ENCODE results near the gene TMEM187.

TMEM187 gene

DNA sequence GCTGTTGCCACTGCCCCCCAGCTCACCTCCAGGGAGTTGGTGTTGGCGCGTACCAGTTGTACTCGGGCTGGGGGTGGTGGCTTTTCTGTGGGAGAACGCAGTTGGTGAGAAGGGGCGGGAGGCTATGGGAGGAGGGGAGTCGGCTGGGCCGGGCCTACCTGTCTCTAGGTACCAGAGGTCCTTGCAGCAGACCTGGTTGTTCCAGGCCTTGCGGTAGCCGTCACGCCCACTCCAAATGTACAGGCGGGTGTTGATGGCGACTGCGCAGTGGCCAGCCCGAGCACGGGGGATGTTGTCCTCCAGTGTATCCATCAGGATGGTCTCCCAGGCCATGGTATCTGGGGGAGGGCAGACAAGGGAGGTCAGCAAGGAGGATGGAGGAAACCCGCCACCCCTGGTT, 12.5 kb upstream of the TMEM187 start:
- H3K9me3 ChIP-seq (ENCODE audit: control insufficient read depth, low read depth, low read length): peaks cover 12% of the 10 kb centered on the region
- H3K27ac ChIP-seq (ENCODE audit: low read length): no peak overlapping the region
- peaks cover 82% of the 10 kb centered on the region for H3K36me3 ChIP-seq (ENCODE audit: control insufficient read depth, low read depth, low read length)
- H3K27me3 ChIP-seq (ENCODE audit: control insufficient read depth, insufficient read depth, low read length): no peaks in the 10 kb centered on the region
- no peak overlapping the region for H3K4me3 ChIP-seq (ENCODE audit: low read length)
- H3K9ac ChIP-seq (ENCODE audit: low read length): no peak overlapping the region
- no peaks in the 10 kb centered on the region for H3K4me1 ChIP-seq (ENCODE audit: control insufficient read depth, low read depth, low read length)

GRCh38 chrX:153960786-153961185, 11.8 kb upstream of the TMEM187 start:
- no peak overlapping the region for H3K9ac ChIP-seq (ENCODE audit: low read length)
- peaks cover 75% of the 10 kb centered on the region for H3K36me3 ChIP-seq (ENCODE audit: control insufficient read depth, low read depth, low read length)

GRCh38 chrX:153961292-153961691, 11.3 kb upstream of the TMEM187 start:
- no peak overlapping the region for H3K9ac ChIP-seq (ENCODE audit: low read length)
- no peaks in the 10 kb centered on the region for H3K4me1 ChIP-seq (ENCODE audit: control insufficient read depth, low read depth, low read length)
- H3K27me3 ChIP-seq (ENCODE audit: control insufficient read depth, insufficient read depth, low read length): no peaks in the 10 kb centered on the region
- H3K9me3 ChIP-seq (ENCODE audit: control insufficient read depth, low read depth, low read length): peaks cover 12% of the 10 kb centered on the region
- peaks cover 71% of the 10 kb centered on the region for H3K36me3 ChIP-seq (ENCODE audit: control insufficient read depth, low read depth, low read length)
- no peak overlapping the region for H3K4me3 ChIP-seq (ENCODE audit: low read length)
- no peak overlapping the region for H3K27ac ChIP-seq (ENCODE audit: low read length)

More at GRCh38 chrX:153960786-153961185, 11.8 kb upstream of the TMEM187 start:
- H3K4me1 ChIP-seq (ENCODE audit: control insufficient read depth, low read depth, low read length): no peaks in the 10 kb centered on the region
- H3K4me3 ChIP-seq (ENCODE audit: low read length): no peak overlapping the region
- H3K9me3 ChIP-seq (ENCODE audit: control insufficient read depth, low read depth, low read length): peaks cover 12% of the 10 kb centered on the region
- H3K27me3 ChIP-seq (ENCODE audit: control insufficient read depth, insufficient read depth, low read length): no peaks in the 10 kb centered on the region
- H3K27ac ChIP-seq (ENCODE audit: low read length): no peak overlapping the region

GRCh38 chrX:153963546-153963945, 9.0 kb upstream of the TMEM187 start:
- peaks cover 11% of the 10 kb centered on the region for H3K9me3 ChIP-seq (ENCODE audit: control insufficient read depth, low read depth, low read length)
- peaks cover 7% of the 10 kb centered on the region for H3K4me1 ChIP-seq (ENCODE audit: control insufficient read depth, low read depth, low read length)
- H3K27ac ChIP-seq (ENCODE audit: low read length): no peak overlapping the region
- H3K36me3 ChIP-seq (ENCODE audit: control insufficient read depth, low read depth, low read length): peaks cover 49% of the 10 kb centered on the region
- no peak overlapping the region for H3K9ac ChIP-seq (ENCODE audit: low read length)
- H3K4me3 ChIP-seq (ENCODE audit: low read length): no peak overlapping the region
- H3K27me3 ChIP-seq (ENCODE audit: control insufficient read depth, insufficient read depth, low read length): no peaks in the 10 kb centered on the region

GRCh38 chrX:153964105-153964504, 8.4 kb upstream of the TMEM187 start:
- no peak overlapping the region for H3K27ac ChIP-seq (ENCODE audit: low read length)
- peaks cover 44% of the 10 kb centered on the region for H3K36me3 ChIP-seq (ENCODE audit: control insufficient read depth, low read depth, low read length)
- H3K4me3 ChIP-seq (ENCODE audit: low read length): no peak overlapping the region
- H3K4me1 ChIP-seq (ENCODE audit: control insufficient read depth, low read depth, low read length): peaks cover 7% of the 10 kb centered on the region
- H3K9ac ChIP-seq (ENCODE audit: low read length): no peak overlapping the region
- H3K27me3 ChIP-seq (ENCODE audit: control insufficient read depth, insufficient read depth, low read length): no peaks in the 10 kb centered on the region
- H3K9me3 ChIP-seq (ENCODE audit: control insufficient read depth, low read depth, low read length): peaks cover 11% of the 10 kb centered on the region

DNA sequence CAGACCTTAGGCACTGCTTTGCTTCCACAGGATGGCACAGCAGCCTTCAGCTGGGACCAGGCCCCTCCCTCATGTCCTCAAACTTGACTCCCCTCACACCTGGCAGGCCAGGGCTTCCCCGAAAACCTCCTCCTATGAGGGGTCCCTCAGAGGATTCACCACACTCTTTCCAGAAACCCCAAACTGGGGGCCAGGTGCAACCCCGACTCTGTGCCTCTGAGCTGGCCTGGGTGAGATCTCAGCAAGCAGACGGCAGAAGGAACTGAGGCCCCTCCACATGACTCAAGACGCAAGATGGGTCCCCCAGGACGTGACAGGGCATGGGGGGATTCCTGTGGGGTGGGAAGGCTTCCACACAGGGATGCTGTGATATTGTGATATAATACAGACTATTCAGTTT, 7.1 kb upstream of the TMEM187 start:
- H3K9me3 ChIP-seq (ENCODE audit: control insufficient read depth, low read depth, low read length): peaks cover 11% of the 10 kb centered on the region
- no peak overlapping the region for H3K4me3 ChIP-seq (ENCODE audit: low read length)
- no peaks in the 10 kb centered on the region for H3K27me3 ChIP-seq (ENCODE audit: control insufficient read depth, insufficient read depth, low read length)
- no peak overlapping the region for H3K27ac ChIP-seq (ENCODE audit: low read length)
- H3K36me3 ChIP-seq (ENCODE audit: control insufficient read depth, low read depth, low read length): peaks cover 32% of the 10 kb centered on the region
- no peak overlapping the region for H3K9ac ChIP-seq (ENCODE audit: low read length)
- peaks cover 7% of the 10 kb centered on the region for H3K4me1 ChIP-seq (ENCODE audit: control insufficient read depth, low read depth, low read length)

DNA sequence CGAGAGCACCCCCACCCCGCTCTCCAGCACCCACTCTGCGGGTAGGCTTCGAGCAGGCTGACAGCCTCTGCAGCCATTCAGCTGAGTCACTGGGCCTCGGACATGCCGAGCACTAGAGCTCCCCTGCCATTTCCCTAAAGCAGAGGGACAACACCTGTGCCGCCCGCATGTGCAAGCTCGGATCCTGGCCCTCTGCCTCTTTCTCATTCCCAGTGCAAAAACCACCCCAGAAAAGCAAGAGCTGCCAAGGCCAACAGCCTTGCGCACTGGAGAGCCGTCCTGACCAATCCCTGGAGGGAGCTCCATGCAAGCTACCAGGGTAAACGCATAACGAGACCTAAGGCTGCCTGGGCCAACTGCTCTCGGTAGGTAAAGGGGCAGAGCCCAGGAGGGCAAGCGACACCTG, 6.3 kb upstream of the TMEM187 start:
- Histone ChIP-seq H3K36me3 (ENCODE audit: control insufficient read depth, low read depth, low read length) (peaks cover 23% of the 10 kb centered on the region), H3K27ac (ENCODE audit: low read length) (no peak overlapping the region), H3K4me1 (ENCODE audit: control insufficient read depth, low read depth, low read length) (peaks cover 7% of the 10 kb centered on the region), H3K9ac (ENCODE audit: low read length) (no peak overlapping the region), H3K4me3 (ENCODE audit: low read length) (no peak overlapping the region), H3K9me3 (ENCODE audit: control insufficient read depth, low read depth, low read length) (peaks cover 9% of the 10 kb centered on the region), H3K27me3 (ENCODE audit: control insufficient read depth, insufficient read depth, low read length) (no peaks in the 10 kb centered on the region)

GRCh38 chrX:153966841-153967535, 5.6 kb upstream of the TMEM187 start:
- Histone ChIP-seq H3K9ac (ENCODE audit: low read length) (no peak overlapping the region), H3K27ac (ENCODE audit: low read length) (no peak overlapping the region), H3K4me1 (ENCODE audit: control insufficient read depth, low read depth, low read length) (peaks cover 7% of the 10 kb centered on the region), H3K36me3 (ENCODE audit: control insufficient read depth, low read depth, low read length) (peaks cover 16% of the 10 kb centered on the region), H3K4me3 (ENCODE audit: low read length) (no peak overlapping the region), H3K27me3 (ENCODE audit: control insufficient read depth, insufficient read depth, low read length) (no peaks in the 10 kb centered on the region), H3K9me3 (ENCODE audit: control insufficient read depth, low read depth, low read length) (peaks cover 4% of the 10 kb centered on the region)

DNA sequence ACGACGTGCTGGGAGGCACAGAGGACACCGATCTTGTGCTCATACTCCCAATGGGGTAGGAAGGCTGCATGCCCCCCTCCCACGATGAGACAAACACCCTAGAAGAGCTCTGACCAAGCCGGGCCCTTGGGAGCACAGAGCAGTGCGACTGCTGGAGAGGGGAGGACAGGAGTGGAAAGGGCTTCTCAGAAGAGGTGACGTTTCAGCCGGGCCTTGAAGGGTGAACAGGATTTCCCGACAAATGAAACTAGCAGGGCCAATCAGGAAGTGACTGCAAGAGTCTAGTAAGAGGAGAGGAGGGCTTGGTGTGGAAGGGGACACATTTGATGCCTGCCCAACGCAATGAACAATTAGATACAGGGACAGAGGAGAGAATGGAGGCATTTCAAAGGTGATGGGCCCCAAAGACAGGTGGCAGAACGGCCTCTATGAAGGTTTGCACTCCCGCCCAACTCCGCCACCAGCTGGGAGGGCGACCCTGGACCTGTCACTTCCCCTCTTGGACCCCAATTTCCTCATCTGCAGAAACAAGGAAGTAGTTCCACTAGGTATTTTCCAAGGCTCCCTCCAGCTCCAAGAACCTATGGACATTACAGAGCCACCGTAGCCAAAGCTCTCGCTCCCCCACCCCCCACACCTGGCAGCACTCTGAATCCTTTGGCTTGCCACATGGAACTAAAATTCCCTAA, 4.9 kb upstream of the TMEM187 start:
- Histone ChIP-seq H3K4me1 (ENCODE audit: control insufficient read depth, low read depth, low read length) (peaks cover 7% of the 10 kb centered on the region), H3K27me3 (ENCODE audit: control insufficient read depth, insufficient read depth, low read length) (no peaks in the 10 kb centered on the region), H3K9me3 (ENCODE audit: control insufficient read depth, low read depth, low read length) (peaks cover 4% of the 10 kb centered on the region), H3K27ac (ENCODE audit: low read length) (no peak overlapping the region), H3K36me3 (ENCODE audit: control insufficient read depth, low read depth, low read length) (peaks cover 9% of the 10 kb centered on the region), H3K4me3 (ENCODE audit: low read length) (peak overlapping the region; percentile 87), H3K9ac (ENCODE audit: low read length) (no peak overlapping the region)

GRCh38 chrX:153968255-153968654, 4.3 kb upstream of the TMEM187 start:
- Histone ChIP-seq H3K4me3 (ENCODE audit: low read length) (peak overlapping the region; percentile 87), H3K9ac (ENCODE audit: low read length) (no peak overlapping the region), H3K27me3 (ENCODE audit: control insufficient read depth, insufficient read depth, low read length) (no peaks in the 10 kb centered on the region), H3K36me3 (ENCODE audit: control insufficient read depth, low read depth, low read length) (peaks cover 4% of the 10 kb centered on the region), H3K27ac (ENCODE audit: low read length) (no peak overlapping the region), H3K4me1 (ENCODE audit: control insufficient read depth, low read depth, low read length) (peaks cover 7% of the 10 kb centered on the region), H3K9me3 (ENCODE audit: control insufficient read depth, low read depth, low read length) (peaks cover 4% of the 10 kb centered on the region)

DNA sequence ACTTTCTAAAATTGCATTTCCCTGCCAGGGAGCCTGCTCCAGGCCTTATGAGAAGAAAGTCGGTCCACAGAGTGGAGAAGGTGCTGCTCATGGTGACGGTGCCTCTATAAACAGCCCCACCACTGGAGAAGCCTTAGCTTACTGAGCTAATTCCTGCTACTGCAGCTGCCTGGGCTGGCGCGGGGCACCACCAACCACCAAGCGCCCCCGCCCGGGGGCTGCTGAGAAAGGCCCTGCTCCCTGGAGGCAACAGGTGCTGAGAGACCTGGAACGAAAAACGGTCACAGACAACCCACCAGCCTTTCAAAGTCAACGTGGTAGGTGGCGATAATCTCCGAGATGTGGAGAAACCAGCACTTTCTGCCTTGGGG, 3.8 kb upstream of the TMEM187 start:
- Histone ChIP-seq H3K4me1 (ENCODE audit: control insufficient read depth, low read depth, low read length) (peaks cover 7% of the 10 kb centered on the region), H3K27me3 (ENCODE audit: control insufficient read depth, insufficient read depth, low read length) (no peaks in the 10 kb centered on the region), H3K9ac (ENCODE audit: low read length) (no peak overlapping the region), H3K9me3 (ENCODE audit: control insufficient read depth, low read depth, low read length) (peaks cover 4% of the 10 kb centered on the region), H3K36me3 (ENCODE audit: control insufficient read depth, low read depth, low read length) (peaks cover 2% of the 10 kb centered on the region), H3K27ac (ENCODE audit: low read length) (no peak overlapping the region), H3K4me3 (ENCODE audit: low read length) (peak overlapping the region; percentile 87)
